CD4-positive, alpha-beta T cell (primary cell): ENCODE measurements around the gene MT2A. TPM values are rescaled to one million over a fixed set of nuclear protein-coding genes. Genes with fewer than 3 reads are reported as not detected.

Experiments used
- ATAC-seq: fragments of 200-7000 bp; cut with Tn5 transposase; one replicate; pipeline ENCODE4 v1.10.0; 2022; ENCODE audit warnings: mild to moderate bottlenecking; ENCODE audit not compliant: poor library complexity
- CTCF ChIA-PET: fragments of 350-600 bp; sonication (Branson Sonifier 250); formaldehyde crosslinking; loops from one replicate; lab custom pipeline; 2021; ENCODE audit warnings: antibody characterized with exemption, inconsistent platforms; lab: Charles Lee
- POLR2A ChIA-PET: fragments of 350-600 bp; sonication (Branson Sonifier 250); formaldehyde crosslinking; loops from one replicate; lab custom pipeline; 2021; ENCODE audit warnings: antibody characterized with exemption, inconsistent platforms; lab: Charles Lee
- DNase-seq, 14 experiments: peaks; one replicate each; pipeline ENCODE4 v3.0.0-alpha.2; 2013 to 2020; ENCODE audit warnings: mixed read lengths in 2 of 14
- H3K27ac ChIP-seq, 2 donors: one replicate each; pipeline versions ENCODE4 v1.5.1 to v1.7.0; 2013; ENCODE audit warnings: low read length in 2 of 2, low read depth in 1 of 2, mild to moderate bottlenecking in 1 of 2
- H3K27me3 ChIP-seq, 2 experiments: 1 replicate in 1 of 2; 2 replicates in 1 of 2; pipeline versions ENCODE4 v1.6.1 to v1.7.0; 2013; ENCODE audit warnings: low read length in 2 of 2, control low read depth in 1 of 2, mild to moderate bottlenecking in 1 of 2, moderate library complexity in 1 of 2; ENCODE audit not compliant: insufficient read depth in 2 of 2, control insufficient read depth in 1 of 2
- H3K36me3 ChIP-seq: one replicate; pipeline ENCODE4 v1.6.1; 2013; ENCODE audit warnings: low read length, control low read depth; ENCODE audit not compliant: insufficient read depth
- H3K4me1 ChIP-seq: one replicate; pipeline ENCODE4 v1.6.1; 2013; ENCODE audit warnings: low read length, control low read depth; ENCODE audit not compliant: insufficient read depth
- H3K4me3 ChIP-seq: one replicate; pipeline ENCODE4 v1.5.1; 2013; ENCODE audit warnings: mild to moderate bottlenecking, low read length, moderate library complexity
- H3K9me3 ChIP-seq, 2 experiments: 1 replicate in 1 of 2; 2 replicates in 1 of 2; pipeline versions ENCODE4 v1.6.1 to v1.7.0; 2013; ENCODE audit warnings: low read length in 2 of 2, mild to moderate bottlenecking in 2 of 2, control low read depth in 1 of 2, moderate library complexity in 1 of 2; ENCODE audit not compliant: control insufficient read depth in 1 of 2, insufficient read depth in 1 of 2
- H3K27ac Mint-ChIP-seq: one replicate; pipeline ENCODE4 v1.8.0; 2020; ENCODE audit warnings: mixed read lengths
- H3K27me3 Mint-ChIP-seq: one replicate; pipeline ENCODE4 v1.8.0; 2021; ENCODE audit warnings: mixed read lengths
- H3K36me3 Mint-ChIP-seq: one replicate; pipeline ENCODE4 v1.8.0; 2021; ENCODE audit warnings: low read depth, mixed read lengths
- H3K4me1 Mint-ChIP-seq: one replicate; pipeline ENCODE4 v1.8.0; 2021; ENCODE audit warnings: low read depth, mixed read lengths
- H3K4me3 Mint-ChIP-seq: one replicate; pipeline ENCODE4 v1.8.0; 2020; ENCODE audit warnings: mild to moderate bottlenecking, mixed read lengths
- H3K9me3 Mint-ChIP-seq: one replicate; pipeline ENCODE4 v1.8.0; 2020; ENCODE audit warnings: mixed read lengths
- CTCF ChIP-seq: fragments of 200-600 bp; IDR thresholded peaks from one replicate; pipeline ENCODE4 v1.8.0; 2022; ENCODE audit warnings: antibody characterized with exemption, mild to moderate bottlenecking
- intact Hi-C, 2 experiments: fragments of 100-400 bp; cut with DNase I in 1 of 2; cut with micrococcal nuclease in 1 of 2; formaldehyde crosslinking; loops; one replicate each; pipeline versions ENCODE4 v1.15.1 to v1.9.0; 2023 to 2025; cut with DNase I, micrococcal nuclease
- total RNA-seq, 174 experiments: library from RNA in 2 of 174; stranded (reverse) in 2 of 174; gene quantifications; one replicate each; pipeline ENCODE4 v1.2.3 and lab custom pipeline; 2021 to 2026

MT2A gene
- total RNA-seq, 2 experiments from 2014 or later = 47.1 to 50.8 TPM

GRCh38 chr16:56589141-56590039 lies 19.0 kb upstream of the MT2A start, which contains the start of gene MT3:
Gene MT3 (plus strand): TSS chr16:56589528. CDS start chr16:56589591, 63 bp downstream.
- Mint-ChIP-seq H3K4me1 (peaks cover 9% of the 10 kb centered on the region), H3K27ac (no peak within 1 kb of the TSS), H3K9me3 (no peaks in the 10 kb centered on the region), H3K4me3 (peak within 1 kb of the TSS; percentile 80), H3K36me3 (no peaks in the 10 kb centered on the region), H3K27me3 (peaks cover 41% of the 10 kb centered on the region)
- DNase-seq = peak in 5 of 14 experiments; percentile 10 to 61 (median 41)
- CTCF ChIA-PET = no interaction called here
- ATAC-seq = peak; percentile 76
- POLR2A ChIA-PET = no interaction called here
- Histone ChIP-seq H3K4me3 (peak within 1 kb of the TSS; percentile 50), H3K27ac (no peak within 1 kb of the TSS), H3K27me3 (peaks cover 17 to 18% of the 10 kb centered on the region in 2 experiments), H3K36me3 (no peaks in the 10 kb centered on the region), H3K9me3 (no peaks in the 10 kb centered on the region), H3K4me1 (peaks cover 12% of the 10 kb centered on the region)
- no peak for TF ChIP-seq CTCF
- intact Hi-C loops = no loop called here

GRCh38 chr16:56591377-56592060 lies 16.9 kb upstream of the MT2A start:
- H3K4me3 ChIP-seq = no peak overlapping the region
- H3K27me3 Mint-ChIP-seq = peaks cover 26% of the 10 kb centered on the region
- no peaks in the 10 kb centered on the region for H3K36me3 ChIP-seq
- H3K4me1 Mint-ChIP-seq = peaks cover 9% of the 10 kb centered on the region
- DNase-seq (no peak), ATAC-seq (no peak)
- H3K27ac ChIP-seq = no peak overlapping the region
- CTCF ChIA-PET = no interaction called here
- intact Hi-C loops = no loop called here
- H3K9me3 ChIP-seq = no peaks in the 10 kb centered on the region
- no peaks in the 10 kb centered on the region for H3K36me3 Mint-ChIP-seq
- POLR2A ChIA-PET = interaction anchor here (0.9 to 1.2 kb wide), 2 partner anchors 17 to 110 kb away, joined by 3 to 4 read pairs; partner anchors contain the start of gene MT2A
- H3K4me3 Mint-ChIP-seq = no peak overlapping the region
- no peak for TF ChIP-seq CTCF
- no peaks in the 10 kb centered on the region for H3K9me3 Mint-ChIP-seq
- no peak overlapping the region for H3K27ac Mint-ChIP-seq
- peaks cover 12% of the 10 kb centered on the region for H3K4me1 ChIP-seq
- peaks cover 17 to 18% of the 10 kb centered on the region in 2 experiments for H3K27me3 ChIP-seq

- H3K4me3 Mint-ChIP-seq = no peak overlapping the region
- ChIA-PET CTCF (no interaction called here), POLR2A (no interaction called here)
- H3K36me3 Mint-ChIP-seq = no peaks in the 10 kb centered on the region
- H3K4me1 Mint-ChIP-seq = peaks cover 9% of the 10 kb centered on the region
- intact Hi-C loops = no loop called here
- ATAC-seq = no peak
- no peak overlapping the region for H3K27ac ChIP-seq
- H3K27ac Mint-ChIP-seq = no peak overlapping the region
- no peaks in the 10 kb centered on the region for H3K9me3 ChIP-seq
- no peak for DNase-seq
- peaks cover 15 to 17% of the 10 kb centered on the region in 2 experiments for H3K27me3 ChIP-seq
- no peaks in the 10 kb centered on the region for H3K36me3 ChIP-seq
- H3K9me3 Mint-ChIP-seq = no peaks in the 10 kb centered on the region
- H3K4me1 ChIP-seq = peaks cover 12% of the 10 kb centered on the region
- H3K4me3 ChIP-seq = no peak overlapping the region
- H3K27me3 Mint-ChIP-seq = peaks cover 23% of the 10 kb centered on the region
- TF ChIP-seq CTCF = no peak
Observed at GRCh38 chr16:56593573-56594291, 14.7 kb upstream of the MT2A start.
